HG03175 (cell line): Measurements from ENCODE around the gene LGALS8.
"Not testable (repeated sequence)": the region's sequence is repeated elsewhere in the genome, so short reads cannot be mapped to it uniquely, and the experiment has no call there.

Experiments used
- ATAC-seq: cut with Tn5 transposase; IDR thresholded peaks from one replicate; pipeline ENCODE4 v1.9.1; 2021; ENCODE audit warnings: mild to moderate bottlenecking, moderate library complexity; ENCODE audit not compliant: unreplicated experiment

Gene LGALS8

DNA sequence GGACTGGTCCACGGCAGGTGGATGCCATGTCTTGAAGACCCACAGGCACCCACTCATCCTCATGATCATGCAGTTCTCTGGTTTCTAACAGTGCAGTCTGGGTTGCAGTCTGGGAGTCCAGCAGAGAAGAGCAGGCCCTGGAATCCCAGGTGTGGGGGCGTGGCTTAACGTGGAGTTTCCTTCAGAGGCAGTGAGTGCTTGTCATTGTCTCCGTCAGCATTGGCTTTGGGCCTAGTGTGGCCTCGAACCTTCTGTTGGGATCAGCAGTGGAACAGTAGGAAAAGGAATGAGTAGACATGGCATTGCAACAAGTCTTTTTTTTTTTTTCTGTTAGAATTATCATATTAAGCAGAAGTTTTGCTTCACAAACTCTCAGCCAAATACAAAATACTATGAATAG, 12.8 kb downstream of the LGALS8 start:
- no peak for ATAC-seq

DNA sequence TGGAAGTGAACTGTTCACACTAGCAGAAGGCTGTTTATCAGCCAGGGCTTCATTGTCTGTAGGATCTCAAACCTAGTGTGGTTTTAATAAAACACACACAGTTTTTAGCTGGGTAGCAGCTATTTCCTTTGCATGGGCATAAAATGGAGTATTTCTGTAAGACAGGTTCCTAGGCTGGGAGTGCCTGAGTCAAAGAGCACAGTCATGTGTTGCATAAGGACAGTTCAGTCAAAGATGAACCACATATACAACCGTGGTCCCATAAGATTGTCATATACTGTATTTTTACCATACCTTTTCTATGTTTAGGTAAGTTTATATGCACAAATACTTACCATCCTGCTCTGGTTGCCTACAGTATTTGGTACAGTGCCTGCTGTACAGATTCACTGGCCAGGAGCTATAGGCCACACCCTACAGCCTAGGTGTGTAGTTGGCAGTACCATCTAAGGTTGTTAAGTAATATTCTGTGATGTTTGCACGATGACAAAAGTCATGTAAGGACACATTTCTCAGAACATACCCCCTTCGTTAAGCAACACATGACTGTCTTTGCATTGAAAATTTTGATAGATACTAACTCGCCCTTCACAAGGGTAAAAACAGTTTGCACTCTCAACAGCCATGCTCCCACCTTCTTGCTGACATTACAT, 17.2 kb downstream of the LGALS8 start:
- no peak for ATAC-seq

DNA sequence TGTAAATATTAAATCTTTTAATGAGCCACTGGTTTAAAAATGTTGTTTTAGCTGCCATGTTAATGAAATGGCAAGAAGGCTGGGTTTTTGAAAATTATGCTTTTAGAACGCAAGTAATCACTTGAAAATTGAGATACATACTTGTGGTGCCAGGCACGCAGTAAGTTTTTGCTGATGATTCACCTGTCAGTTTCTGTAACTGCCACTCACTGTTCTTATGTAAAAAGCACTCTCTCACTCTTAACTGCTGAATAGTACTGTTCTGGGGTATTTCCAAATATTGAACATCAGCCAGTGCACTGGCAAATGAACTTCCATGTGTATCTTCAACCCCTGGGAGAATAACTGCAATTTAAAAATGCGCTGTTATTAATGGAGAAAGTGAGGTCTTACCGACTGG, 17.9 kb downstream of the LGALS8 start:
- ATAC-seq: no peak

DNA sequence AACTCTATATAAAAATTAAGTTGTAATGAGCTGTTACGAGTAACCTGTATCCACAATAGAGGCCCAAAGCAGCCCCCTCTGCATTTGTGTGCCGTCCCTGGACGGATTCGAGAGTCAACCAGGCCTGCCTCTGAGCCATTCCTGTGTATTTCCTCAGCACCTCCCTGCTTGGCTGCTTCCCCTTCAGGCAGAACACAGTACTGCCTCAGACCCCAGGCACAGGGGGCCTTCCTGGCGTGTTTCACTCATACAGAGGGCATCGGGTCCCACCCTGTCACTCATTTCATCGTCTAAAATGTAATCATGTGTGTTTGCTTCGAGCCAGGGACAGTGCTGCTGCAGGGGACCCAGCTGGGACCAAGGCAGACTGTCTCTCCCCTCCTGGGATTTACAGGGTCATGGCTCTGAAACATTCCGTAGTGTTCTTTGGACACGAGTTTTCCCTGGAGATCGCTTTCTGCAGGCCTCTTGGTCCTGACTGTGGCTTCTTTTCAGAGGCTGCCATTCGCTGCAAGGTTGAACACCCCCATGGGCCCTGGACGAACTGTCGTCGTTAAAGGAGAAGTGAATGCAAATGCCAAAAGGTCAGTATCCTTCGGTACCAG, 19.4 kb downstream of the LGALS8 start:
- ATAC-seq: no peak

DNA sequence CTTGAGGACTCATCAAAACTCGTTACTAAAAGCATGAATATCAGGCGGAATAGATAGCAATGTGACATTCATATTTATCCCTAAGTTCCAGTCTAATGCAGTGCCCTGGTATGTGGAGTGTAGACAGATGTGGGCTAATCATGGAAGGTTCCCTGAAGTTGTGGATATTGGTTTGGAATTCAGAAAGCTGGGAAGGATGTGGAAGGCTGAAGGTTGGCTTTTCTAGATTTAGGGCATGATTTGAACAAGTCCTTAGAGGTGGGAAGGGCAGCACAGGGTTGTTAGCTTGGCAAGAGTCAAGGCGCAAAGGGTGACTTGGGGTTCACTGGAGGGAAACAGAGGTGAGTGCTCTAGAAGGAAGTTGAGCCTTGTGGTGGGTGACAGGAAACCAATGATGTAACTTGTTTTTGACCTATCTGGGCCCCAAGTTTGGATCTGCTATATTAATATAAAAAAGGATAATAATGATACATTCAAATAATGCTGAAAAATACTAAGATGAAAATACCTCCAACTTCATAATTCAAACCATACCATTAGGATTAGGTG, 21.9 kb downstream of the LGALS8 start:
- no peak for ATAC-seq

DNA sequence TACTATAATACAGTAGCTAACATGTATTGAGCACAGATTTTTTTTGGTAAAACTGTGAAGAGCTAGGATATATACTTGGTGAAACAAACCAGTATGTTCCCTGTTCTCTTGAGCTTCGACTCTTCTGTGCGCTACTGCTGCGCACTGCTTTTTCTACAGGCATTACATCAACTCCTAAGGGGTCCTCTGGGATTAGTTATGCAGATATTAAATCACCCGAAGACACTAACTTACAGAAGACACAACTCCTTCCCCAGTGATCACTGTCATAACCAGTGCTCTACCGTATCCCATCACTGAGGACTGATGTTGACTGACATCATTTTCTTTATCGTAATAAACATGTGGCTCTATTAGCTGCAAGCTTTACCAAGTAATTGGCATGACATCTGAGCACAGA, 24.7 kb downstream of the LGALS8 start:
- no peak for ATAC-seq

DNA sequence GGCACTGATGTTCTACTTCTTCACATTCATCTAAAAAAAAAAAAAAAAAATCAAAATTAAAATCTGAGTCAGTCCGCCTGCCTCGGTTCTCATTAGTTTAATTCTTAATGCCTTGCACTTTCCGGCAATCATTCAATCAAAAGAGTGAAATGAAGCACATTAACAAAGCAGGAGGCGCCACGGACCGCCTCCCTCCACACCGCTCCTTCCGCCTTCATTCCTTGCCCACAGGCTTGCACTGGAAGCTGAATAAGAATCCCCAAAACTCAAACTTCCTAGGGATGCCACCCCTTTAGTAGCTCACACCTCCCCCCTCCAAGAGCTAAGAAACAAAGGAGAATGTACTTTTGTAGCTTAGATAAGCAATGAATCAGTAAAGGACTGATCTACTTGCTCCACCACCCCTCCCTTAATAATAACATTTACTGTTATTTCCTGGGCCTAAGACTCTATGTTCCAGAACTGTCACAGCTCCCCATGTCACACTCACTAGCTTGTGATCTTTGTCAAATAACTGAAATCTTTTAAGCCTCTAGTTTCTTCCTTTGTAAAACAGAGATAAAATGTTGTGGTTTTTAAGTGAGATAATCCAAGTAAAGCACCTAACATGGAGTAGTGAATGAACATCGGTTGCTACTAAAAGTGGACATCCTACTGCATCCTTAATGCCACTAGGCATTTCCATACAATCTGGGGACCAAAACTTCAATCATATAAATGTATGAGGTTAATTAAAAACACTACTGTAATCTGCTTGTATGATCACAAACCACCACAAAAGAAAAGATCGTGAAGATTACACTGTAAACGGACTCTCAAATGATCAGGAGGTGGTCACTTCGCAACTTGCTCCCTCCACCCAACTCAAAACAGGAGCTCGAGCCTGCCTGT, 27.4 kb downstream of the LGALS8 start:
- ATAC-seq: no peak

DNA sequence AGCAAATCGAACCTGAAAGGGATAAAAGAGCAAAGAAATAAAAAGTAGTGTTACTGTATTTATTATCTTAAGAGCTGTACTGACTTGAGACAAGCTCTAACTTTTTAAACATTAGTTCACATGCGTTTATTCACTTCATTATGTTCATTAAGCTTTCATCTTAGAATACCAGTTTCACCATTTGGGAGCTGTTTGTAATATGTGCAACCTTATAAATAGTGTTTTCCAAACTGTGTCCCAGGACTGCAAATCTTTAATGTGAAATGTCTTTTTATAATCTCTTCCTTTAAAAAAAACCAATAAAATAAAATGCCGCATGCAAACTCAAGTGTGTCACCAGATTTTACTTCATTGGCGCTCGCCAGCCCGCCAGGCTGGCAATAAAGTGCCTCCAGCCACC, 28.3 kb downstream of the LGALS8 start:
- no peak for ATAC-seq

DNA sequence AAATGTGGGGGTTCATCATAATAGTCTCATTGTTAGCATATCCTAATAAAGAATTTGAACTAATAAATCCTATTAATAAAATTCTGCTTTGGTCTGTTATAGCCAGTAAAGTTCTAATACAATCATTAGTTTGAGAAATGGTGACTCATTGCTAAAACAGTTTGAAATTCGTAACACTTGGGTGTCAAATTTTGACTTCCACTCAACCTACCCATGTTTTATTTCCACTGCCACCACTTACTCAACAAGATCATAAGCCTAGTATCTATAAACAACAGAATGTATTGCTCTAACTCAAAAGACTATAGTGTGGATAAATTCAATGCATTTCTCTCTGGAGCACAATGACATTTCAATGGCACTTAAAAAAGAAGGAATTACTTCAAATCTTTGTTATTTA, 29.1 kb downstream of the LGALS8 start:
- ATAC-seq: no peak

DNA sequence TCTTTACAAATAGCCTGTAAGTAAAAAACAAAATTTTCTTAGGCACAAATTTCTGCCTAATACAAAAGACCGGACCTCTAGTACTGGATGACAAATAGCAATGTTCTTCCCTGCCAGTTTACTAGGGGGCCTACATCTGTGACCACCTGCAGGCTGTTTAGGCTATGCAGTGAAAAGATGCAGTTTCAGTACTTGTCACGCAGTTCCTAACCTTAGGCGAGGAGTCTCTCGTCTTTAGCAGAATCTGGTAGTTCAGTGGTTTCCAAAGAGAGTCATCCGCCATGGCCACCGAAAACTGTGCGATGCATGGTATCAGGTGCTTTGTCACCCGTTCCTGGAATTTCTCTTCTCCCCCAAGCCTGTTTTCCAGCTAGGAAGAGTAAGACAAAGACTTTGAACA, 29.6 kb downstream of the LGALS8 start:
- ATAC-seq: no peak

DNA sequence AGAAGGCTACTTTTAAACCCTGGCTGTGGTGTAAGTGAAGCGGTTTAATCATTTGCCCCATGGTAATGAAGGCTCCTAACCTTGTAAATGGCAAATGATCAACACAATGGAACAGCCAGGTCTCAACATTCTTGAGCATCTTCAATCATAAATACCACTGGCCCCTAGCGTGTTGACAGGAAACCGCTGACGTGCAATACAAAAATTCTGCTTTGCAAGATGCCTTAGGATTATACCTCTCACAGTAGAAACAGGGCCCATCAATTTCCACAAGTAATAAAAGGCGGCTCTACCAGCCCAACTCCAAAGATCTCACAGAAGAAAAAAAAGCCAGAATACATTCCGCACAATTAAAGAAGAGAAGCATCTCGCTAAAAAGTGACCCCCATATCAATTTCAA, 32.8 kb downstream of the LGALS8 start:
- ATAC-seq: no peak

DNA sequence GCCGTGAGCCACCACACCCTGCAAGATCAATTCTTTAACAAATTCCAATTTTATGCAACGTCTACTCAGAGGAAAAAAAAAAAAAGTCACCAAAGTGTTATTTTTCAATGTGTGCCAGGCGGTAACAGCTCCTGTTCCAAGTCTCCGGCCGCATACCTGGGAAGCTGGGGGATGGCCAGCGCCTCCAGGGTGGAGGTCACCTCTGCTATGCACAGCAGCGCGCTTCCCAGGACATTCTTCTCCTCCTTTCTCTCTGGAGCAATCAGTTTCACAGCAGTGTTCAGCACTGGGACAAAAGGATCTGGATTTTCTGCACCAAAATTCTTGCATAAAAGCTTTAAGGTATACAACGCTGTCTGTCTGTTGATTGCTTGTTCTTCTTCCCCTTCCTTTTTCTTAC, 34.3 kb downstream of the LGALS8 start:
- no peak for ATAC-seq

DNA sequence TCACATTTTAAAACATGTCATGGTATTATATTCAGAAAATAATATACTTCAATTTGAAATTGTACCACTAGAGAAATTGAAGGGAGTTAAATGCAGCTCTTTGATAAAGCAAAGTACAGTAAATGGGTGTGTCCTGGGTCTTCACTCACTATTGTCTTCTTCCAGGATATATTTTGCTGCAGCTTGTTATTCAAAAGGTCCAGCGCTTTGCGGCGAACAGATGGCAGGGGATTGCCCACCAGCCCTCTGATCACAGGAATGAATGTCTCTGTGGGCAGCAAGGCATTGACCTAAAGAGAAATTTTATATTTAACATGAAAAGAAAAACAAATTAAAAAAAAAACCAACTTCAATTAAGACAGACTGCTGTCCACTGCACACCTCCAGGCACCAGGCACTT, 35.1 kb downstream of the LGALS8 start:
- ATAC-seq: no peak

DNA sequence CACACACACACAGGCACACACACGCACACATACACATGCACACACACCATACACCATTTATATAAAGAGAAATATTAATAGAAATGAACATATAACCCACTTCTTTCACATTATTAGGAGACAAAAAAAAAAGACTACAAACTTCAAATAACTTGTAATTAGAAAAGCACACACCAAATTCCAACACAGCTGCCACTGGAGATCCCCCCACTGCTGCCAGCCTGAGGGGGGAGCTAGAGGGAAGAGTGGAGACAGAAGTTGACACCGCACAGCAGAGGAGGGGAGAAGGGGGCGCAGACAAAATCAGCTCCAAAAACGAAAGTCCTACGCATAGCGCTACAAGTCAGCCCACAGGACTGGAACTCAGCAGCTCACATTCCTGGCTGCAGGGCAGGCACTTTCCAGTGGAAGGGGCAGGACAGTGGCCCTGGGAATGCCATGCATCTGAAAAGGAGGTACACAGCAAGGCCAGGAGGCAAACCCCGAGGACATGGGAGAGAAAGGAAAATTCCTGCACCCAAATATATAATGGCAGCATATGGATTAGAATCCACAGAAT, 36.5 kb downstream of the LGALS8 start:
- no peak for ATAC-seq

DNA sequence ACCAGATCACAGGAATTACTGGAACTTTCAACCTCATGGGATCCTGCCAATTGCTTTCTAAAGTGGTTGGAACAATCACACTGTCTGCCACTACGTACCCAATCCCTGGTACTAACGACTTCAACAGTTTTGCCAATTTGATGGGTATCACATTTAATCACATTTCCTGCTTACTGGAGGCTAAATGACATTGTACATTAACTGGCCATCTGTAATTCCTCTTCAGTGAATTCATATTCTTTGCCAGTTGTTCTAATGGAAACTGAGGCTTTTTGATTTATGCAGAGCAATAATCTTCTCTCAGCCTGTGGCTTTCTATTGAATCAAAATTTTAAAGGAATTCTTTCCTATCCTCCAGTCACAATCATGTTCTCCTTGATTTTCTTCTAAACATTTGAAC, 38.2 kb downstream of the LGALS8 start:
- ATAC-seq: no peak

DNA sequence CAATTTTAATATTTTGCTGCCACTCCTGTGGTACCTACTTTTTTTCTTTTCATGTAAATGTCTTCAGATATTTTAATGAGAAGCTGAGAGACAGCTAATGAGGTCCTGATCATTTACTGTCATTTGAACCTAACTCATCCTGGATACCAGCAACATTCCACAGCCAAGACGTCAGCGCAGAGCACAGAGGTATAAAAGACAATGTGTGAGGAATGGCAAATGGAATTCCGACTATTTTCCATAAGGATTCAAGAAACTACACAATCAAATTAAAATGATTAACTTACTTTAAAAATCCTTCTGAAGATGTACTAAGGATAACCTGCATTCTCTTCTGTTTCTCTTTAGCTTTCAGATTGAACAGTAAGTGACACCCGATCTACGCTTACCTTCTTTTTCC, 41.7 kb downstream of the LGALS8 start:
- ATAC-seq: no peak

DNA sequence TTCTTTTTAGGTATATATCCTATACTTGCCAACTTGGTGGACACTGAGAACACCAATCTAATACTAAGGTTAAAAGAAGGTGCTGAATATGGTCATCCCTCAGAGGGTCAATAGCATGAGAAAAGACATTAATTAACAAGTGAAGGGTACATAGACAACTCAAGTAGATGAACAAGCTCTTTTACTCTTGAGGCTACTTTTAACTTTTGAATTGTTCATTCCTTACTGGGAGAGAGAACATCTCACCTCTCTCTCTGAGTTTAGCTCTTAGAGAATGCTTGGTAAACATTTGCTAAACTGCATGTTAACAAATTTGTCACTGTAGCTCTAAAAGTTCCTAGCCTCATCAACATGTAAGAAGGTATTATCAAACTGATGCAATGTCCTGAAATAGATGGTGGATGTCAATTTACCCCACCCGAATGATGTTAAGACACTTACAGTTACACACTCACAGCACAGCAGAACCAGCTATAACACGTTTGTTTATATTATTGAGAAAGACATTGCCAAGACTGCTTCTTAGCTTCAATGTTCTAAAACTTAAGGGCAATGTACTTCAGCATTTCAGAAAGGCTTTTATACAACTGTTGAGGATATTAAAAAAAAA, 44.6 kb downstream of the LGALS8 start:
- no peak for ATAC-seq

DNA sequence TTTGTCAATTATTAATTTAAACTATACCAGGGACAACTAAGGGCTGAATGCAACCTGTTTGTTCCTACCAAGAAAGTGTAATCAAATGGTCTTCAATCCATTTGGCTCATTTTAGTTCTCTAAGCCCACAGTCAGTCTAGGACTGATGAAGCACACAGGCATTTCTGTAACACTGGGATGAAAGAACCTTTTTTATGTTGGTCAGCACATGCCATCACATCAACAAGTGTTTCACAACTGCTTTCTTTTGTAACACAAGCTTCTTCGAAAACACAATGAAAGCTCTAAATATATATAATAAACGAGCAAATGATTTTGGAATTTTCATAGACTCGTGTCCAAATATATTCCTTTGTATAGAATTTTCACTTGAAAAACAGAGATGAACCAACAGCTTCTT, 51.7 kb downstream of the LGALS8 start:
- ATAC-seq: no peak

DNA sequence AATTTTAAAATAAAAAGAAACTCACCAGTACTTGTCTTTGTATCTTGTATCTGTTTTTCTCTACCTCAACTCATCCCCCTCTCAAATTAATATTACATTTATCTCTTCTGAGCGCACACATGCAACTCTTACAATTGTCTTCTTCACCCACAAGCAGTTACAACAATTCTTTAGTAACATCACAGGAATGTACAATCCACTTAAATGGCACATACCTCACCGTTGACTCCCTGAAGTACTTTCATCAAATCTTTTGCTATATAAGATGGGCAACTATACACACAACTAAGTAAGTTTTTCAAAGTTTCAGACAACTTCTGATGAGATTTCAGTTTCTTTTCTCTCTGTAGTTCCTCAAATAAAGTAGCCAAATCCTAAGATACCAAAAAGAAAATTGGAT, 52.2 kb downstream of the LGALS8 start:
- ATAC-seq: no peak

DNA sequence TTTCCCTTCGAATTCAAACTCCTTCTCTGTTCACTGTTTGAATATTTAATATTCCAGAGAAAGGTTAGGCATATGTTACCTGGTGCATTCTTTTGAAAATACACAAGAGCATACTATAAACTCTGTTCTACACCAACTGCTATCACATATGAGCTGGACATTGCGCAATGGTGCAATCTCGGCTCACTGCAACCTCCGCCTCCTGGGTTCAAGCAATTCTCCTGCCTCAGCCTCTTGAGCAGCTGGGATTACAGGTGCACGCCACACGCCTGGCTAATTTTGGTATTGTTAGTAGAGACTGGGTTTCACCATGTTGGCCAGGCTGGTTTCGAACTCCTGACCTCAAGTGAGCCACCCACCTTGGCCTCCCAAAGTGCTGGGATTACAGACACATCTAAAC, 53.3 kb downstream of the LGALS8 start:
- not testable (repeated sequence) for ATAC-seq

DNA sequence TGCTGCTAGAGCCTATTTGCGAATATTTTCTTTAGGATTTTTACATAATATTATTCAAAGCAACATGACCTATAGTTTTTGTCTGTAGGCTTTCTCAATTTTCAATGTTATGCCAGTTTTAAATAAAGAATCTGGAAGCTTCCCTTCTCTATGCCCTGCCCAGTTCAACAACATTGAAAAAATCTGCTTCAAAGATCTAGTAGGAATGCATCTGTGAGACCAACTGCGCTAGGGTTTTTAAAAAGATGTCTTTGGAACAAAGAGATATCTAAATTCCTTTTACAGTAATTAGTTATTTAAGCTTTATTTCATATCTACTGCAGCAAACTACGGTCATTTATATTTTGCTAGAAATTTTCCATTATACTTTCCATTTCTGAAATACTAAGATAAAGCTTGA, 54.9 kb downstream of the LGALS8 start:
- no peak for ATAC-seq
